ENCODE results near the gene MARCHF6. TPM values are rescaled to one million over a fixed set of nuclear protein-coding genes. Genes with fewer than 3 reads are reported as not detected.
A peak's percentile ranks its signal among the peaks of the same experiment; 100 is the strongest.

The MARCHF6 gene
- total and polyA plus RNA-seq, 2 experiments from 2014 or later, result 70.8 to 77.5 TPM

DNA sequence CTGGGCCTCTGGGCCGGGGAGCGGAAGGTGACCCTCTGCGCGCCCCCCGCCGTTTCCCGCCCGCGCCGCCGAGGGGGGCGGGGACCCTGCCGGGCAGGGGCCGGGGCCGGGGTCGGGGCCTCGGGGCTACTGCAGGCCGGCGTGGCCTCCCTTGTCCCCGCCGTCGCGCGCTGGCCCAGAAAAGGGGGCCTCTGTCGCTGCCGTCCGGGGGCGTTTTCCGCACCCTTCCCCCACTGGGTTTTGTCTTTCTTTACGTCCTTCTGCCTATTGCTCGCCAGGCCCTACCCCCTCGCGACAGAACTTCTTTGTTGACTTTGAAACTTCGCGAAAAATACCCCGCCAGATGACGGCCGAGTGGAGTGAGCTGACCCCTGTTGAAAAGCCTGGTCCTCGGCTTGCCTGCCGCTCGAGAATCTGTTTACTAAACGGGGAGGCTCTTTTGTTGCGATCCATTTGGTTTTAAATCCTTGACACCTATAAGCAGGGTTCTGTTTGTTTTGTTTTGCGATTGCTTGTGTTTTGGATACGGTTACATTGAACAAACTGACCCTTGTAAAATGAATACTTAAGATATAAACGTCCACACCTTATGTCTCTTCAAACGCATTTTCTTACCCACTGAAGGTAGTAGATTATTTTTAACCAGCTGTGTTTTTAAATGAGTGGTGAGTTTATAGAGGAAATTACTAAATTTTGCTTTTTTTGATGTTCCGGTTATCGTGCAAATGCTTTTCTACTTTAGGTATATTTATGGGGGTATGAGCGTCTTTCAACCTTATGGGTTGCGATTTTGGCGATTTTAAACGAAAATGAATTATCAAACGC lies 765 bp downstream of the MARCHF6 start:
- peaks cover 4% of the 10 kb centered on the region; the same call in 1 of the 2 replicates for H3F3A ChIP-seq (replicated peaks; ENCODE audit: low read depth)
- peak overlapping the region; percentile 95 for H3K4me2 ChIP-seq
- H3K9me3 Mint-ChIP-seq, result no peaks in the 10 kb centered on the region
- ATAC-seq (peak; percentile 21), DNase-seq (ENCODE audit: low spot score) (peak; percentile 53)
- peaks cover 25% of the 10 kb centered on the region for H4K20me1 ChIP-seq (replicated peaks; ENCODE audit: insufficient read depth)
- peak overlapping the region; percentile 77 for H2AFZ ChIP-seq
- no peaks in the 10 kb centered on the region for H3K36me3 ChIP-seq (ENCODE audit: insufficient read depth)
- peaks cover 15% of the 10 kb centered on the region for H3K27me3 Mint-ChIP-seq (ENCODE audit: insufficient read depth, low read depth, poor library complexity)
- H3K9me2 ChIP-seq (ENCODE audit: insufficient read depth), result no peaks in the 10 kb centered on the region
- peaks cover 52% of the 10 kb centered on the region for H3K79me2 ChIP-seq (replicated peaks; ENCODE audit: insufficient read depth)
- peak overlapping the region; percentile 96 for H3K27ac ChIP-seq (ENCODE audit: low read depth)
- H3K4me3 Mint-ChIP-seq, result peak overlapping the region; percentile 98
- no peaks in the 10 kb centered on the region; the same call in 2 of the 3 replicates for H3K36me3 Mint-ChIP-seq (ENCODE audit: low read depth)
- peaks cover 14% of the 10 kb centered on the region for H3K4me1 ChIP-seq (ENCODE audit: insufficient read depth)
- no peak for TF ChIP-seq EZH2phosphoT487 (IDR thresholded peaks at IDR 0.05; ENCODE audit: unreplicated experiment)
- TF ChIP-seq, protein P1, sequence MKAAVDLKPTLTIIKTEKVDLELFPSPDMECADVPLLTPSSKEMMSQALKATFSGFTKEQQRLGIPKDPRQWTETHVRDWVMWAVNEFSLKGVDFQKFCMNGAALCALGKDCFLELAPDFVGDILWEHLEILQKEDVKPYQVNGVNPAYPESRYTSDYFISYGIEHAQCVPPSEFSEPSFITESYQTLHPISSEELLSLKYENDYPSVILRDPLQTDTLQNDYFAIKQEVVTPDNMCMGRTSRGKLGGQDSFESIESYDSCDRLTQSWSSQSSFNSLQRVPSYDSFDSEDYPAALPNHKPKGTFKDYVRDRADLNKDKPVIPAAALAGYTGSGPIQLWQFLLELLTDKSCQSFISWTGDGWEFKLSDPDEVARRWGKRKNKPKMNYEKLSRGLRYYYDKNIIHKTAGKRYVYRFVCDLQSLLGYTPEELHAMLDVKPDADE (IDR thresholded peaks at IDR 0.05), result no peak
- no peak for TF ChIP-seq STAT1 (IDR thresholded peaks at IDR 0.05; ENCODE audit: unreplicated experiment)
- peak overlapping the region; percentile 99 for H3K27ac Mint-ChIP-seq
- H3K4me1 Mint-ChIP-seq, result peaks cover 37% of the 10 kb centered on the region
- H3K4me3 ChIP-seq, result peak overlapping the region; percentile 82
- H3K27me3 ChIP-seq (ENCODE audit: insufficient read depth), result peaks cover 10% of the 10 kb centered on the region

DNA sequence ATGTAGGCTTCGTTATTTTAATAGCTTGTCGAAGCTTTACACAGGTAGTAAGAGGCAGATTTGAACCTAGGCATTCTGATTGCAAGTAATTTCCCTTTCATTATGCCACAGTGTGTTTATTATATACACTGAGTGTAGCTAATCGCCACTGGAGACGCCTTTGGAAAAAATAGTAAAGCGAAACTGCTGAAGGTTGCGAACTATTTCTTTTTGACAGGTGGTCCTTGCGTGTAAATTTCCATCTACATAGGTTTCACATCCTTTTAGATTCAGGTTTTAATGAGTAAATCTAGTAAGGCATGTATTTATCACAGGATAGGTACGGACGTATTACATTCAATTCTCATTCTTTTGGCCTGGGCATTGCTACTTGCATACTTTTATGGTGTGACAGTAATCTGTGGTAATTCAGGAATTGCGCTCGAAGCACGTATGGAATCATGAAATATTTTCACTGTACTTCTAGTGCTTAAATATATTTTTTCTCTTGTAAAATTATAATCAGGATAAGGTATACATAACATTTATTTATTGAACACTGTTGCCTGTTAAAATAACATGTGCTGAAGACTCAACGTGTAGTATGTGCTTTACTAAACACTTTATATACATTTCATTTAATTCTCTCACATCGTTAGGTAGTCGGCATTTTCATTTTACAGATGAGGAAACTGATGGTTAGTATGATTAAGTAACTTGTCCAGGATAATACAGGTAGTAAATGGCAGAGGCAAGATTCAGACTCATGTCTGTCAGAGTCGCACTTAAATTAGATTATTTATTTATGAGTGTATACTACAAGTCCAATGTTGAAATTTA lies 1.8 kb downstream of the MARCHF6 start:
- Histone ChIP-seq H3K27ac (ENCODE audit: low read depth) (no peak overlapping the region), H3K4me3 (peak overlapping the region; percentile 82), H2AFZ (no peak overlapping the region), H3K27me3 (ENCODE audit: insufficient read depth) (peaks cover 10% of the 10 kb centered on the region), H3K79me2 (replicated peaks; ENCODE audit: insufficient read depth) (peaks cover 62% of the 10 kb centered on the region), H3K9me2 (ENCODE audit: insufficient read depth) (no peaks in the 10 kb centered on the region), H3K36me3 (ENCODE audit: insufficient read depth) (no peaks in the 10 kb centered on the region), H3K4me2 (peak overlapping the region; percentile 95), H4K20me1 (replicated peaks; ENCODE audit: insufficient read depth) (peaks cover 30% of the 10 kb centered on the region), H3F3A (replicated peaks; ENCODE audit: low read depth) (peaks cover 4% of the 10 kb centered on the region; the same call in 1 of the 2 replicates), H3K4me1 (ENCODE audit: insufficient read depth) (peaks cover 14% of the 10 kb centered on the region)
- ATAC-seq, result no peak
- Mint-ChIP-seq H3K4me3 (peak overlapping the region; percentile 98), H3K36me3 (ENCODE audit: low read depth) (no peaks in the 10 kb centered on the region; the same call in 2 of the 3 replicates), H3K4me1 (peaks cover 37% of the 10 kb centered on the region), H3K27me3 (ENCODE audit: insufficient read depth, low read depth, poor library complexity) (peaks cover 17% of the 10 kb centered on the region), H3K9me3 (no peaks in the 10 kb centered on the region), H3K27ac (no peak overlapping the region)
- DNase-seq (ENCODE audit: low spot score), result no peak
- TF ChIP-seq STAT1 (IDR thresholded peaks at IDR 0.05; ENCODE audit: unreplicated experiment), result no peak
- TF ChIP-seq, protein P1 (IDR thresholded peaks at IDR 0.05), result no peak
- TF ChIP-seq, protein P2, sequence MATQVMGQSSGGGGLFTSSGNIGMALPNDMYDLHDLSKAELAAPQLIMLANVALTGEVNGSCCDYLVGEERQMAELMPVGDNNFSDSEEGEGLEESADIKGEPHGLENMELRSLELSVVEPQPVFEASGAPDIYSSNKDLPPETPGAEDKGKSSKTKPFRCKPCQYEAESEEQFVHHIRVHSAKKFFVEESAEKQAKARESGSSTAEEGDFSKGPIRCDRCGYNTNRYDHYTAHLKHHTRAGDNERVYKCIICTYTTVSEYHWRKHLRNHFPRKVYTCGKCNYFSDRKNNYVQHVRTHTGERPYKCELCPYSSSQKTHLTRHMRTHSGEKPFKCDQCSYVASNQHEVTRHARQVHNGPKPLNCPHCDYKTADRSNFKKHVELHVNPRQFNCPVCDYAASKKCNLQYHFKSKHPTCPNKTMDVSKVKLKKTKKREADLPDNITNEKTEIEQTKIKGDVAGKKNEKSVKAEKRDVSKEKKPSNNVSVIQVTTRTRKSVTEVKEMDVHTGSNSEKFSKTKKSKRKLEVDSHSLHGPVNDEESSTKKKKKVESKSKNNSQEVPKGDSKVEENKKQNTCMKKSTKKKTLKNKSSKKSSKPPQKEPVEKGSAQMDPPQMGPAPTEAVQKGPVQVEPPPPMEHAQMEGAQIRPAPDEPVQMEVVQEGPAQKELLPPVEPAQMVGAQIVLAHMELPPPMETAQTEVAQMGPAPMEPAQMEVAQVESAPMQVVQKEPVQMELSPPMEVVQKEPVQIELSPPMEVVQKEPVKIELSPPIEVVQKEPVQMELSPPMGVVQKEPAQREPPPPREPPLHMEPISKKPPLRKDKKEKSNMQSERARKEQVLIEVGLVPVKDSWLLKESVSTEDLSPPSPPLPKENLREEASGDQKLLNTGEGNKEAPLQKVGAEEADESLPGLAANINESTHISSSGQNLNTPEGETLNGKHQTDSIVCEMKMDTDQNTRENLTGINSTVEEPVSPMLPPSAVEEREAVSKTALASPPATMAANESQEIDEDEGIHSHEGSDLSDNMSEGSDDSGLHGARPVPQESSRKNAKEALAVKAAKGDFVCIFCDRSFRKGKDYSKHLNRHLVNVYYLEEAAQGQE (IDR thresholded peaks at IDR 0.05; ENCODE audit: unreplicated experiment), result no peak
- TF ChIP-seq, protein P3, sequence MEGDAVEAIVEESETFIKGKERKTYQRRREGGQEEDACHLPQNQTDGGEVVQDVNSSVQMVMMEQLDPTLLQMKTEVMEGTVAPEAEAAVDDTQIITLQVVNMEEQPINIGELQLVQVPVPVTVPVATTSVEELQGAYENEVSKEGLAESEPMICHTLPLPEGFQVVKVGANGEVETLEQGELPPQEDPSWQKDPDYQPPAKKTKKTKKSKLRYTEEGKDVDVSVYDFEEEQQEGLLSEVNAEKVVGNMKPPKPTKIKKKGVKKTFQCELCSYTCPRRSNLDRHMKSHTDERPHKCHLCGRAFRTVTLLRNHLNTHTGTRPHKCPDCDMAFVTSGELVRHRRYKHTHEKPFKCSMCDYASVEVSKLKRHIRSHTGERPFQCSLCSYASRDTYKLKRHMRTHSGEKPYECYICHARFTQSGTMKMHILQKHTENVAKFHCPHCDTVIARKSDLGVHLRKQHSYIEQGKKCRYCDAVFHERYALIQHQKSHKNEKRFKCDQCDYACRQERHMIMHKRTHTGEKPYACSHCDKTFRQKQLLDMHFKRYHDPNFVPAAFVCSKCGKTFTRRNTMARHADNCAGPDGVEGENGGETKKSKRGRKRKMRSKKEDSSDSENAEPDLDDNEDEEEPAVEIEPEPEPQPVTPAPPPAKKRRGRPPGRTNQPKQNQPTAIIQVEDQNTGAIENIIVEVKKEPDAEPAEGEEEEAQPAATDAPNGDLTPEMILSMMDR (conservative IDR thresholded peaks at IDR 0.05; ENCODE audit: low read depth in 2 of 2), result no peak
- TF ChIP-seq ZNF331 (CRISPR knock-in tag; IDR thresholded peaks at IDR 0.05; ENCODE audit: low read depth), result no peak

All from GM23338 (cell line).